ENCODE data around the gene ZFYVE28. TPM values are rescaled to one million over a fixed set of nuclear protein-coding genes. Genes with fewer than 3 reads are reported as not detected.
A peak's percentile ranks its signal among the peaks of the same experiment; 100 is the strongest.

Gene ZFYVE28
- total and polyA plus RNA-seq, 2 donors from 2014 or later = 8.0 to 18.9 TPM

DNA sequence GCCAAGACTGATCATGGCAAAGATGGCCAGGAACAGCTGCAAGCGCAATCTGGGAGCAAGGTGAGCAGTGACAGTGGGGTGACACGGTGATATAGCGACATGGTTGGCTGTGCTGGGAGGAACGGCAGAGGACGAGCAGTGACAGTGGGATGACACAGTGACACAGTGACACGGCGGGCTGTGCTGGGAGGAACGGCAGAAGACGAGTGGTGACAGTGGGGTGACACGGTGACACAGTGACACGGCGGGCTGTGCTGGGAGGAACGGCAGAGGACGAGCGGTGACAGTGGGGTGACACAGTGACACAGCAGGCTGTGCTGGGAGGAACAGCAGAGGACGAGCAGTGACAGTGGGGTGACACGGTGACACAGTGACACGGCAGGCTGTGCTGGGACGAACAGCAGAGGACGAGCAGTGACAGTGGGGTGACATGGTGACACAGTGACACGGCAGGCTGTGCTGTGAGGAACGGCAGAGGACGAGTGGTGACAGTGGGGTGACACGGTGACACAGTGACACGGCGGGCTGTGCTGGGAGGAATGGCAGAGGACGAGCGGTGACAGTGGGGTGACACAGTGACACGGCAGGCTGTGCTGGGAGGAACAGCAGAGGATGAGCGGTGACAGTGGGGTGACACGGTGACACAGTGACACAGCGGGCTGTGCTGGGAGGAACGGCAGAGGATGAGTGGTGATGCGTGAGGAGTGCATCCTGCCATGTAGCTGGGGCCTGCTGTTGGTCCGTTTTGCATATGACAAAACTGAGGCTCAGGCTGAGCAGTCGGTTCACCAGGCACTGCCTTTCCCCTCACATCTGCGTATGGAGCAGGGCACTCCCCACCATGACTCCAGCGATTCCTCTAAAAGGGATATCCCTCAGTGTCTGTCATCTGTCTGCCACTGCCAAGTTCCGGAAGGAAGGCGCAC lies 120.6 kb downstream of the ZFYVE28 start:
- TF ChIP-seq, protein P1, sequence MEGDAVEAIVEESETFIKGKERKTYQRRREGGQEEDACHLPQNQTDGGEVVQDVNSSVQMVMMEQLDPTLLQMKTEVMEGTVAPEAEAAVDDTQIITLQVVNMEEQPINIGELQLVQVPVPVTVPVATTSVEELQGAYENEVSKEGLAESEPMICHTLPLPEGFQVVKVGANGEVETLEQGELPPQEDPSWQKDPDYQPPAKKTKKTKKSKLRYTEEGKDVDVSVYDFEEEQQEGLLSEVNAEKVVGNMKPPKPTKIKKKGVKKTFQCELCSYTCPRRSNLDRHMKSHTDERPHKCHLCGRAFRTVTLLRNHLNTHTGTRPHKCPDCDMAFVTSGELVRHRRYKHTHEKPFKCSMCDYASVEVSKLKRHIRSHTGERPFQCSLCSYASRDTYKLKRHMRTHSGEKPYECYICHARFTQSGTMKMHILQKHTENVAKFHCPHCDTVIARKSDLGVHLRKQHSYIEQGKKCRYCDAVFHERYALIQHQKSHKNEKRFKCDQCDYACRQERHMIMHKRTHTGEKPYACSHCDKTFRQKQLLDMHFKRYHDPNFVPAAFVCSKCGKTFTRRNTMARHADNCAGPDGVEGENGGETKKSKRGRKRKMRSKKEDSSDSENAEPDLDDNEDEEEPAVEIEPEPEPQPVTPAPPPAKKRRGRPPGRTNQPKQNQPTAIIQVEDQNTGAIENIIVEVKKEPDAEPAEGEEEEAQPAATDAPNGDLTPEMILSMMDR (IDR thresholded peaks at IDR 0.05; ENCODE audit: borderline replicate concordance, extremely low read depth, insufficient read depth) = no peak
- intact Hi-C loops (cut with DNase I) = no loop called here
- H3K4me3 ChIP-seq (ENCODE audit: low read length in 3 of 3) = no peak overlapping the region
- DNase-seq (peak in 1 of 5 donors; percentile 30), FAIRE-seq (no peak)
- H3K36me3 ChIP-seq (ENCODE audit: control insufficient read depth in 2 of 3, insufficient read depth in 3 of 3, low read length in 3 of 3) = no peaks in the 10 kb centered on the region
- no peaks in the 10 kb centered on the region for H3K27me3 ChIP-seq (ENCODE audit: control insufficient read depth, insufficient read depth, low read length)
- peaks cover 0 to 6% (median 0%) of the 10 kb centered on the region in 3 donors for H3K4me1 ChIP-seq (ENCODE audit: control insufficient read depth in 2 of 3, insufficient read depth in 2 of 3, low read depth in 1 of 3, low read length in 3 of 3)
- no peak overlapping the region for H3K9ac ChIP-seq (ENCODE audit: low read length in 3 of 3)
- H3K9me3 ChIP-seq (ENCODE audit: control insufficient read depth in 2 of 3, insufficient read depth in 1 of 3, low read length in 3 of 3) = peaks cover 0 to 7% (median 0%) of the 10 kb centered on the region in 3 donors
- no peak overlapping the region for H3K27ac ChIP-seq (ENCODE audit: low read depth in 2 of 2, low read length in 2 of 2)

DNA sequence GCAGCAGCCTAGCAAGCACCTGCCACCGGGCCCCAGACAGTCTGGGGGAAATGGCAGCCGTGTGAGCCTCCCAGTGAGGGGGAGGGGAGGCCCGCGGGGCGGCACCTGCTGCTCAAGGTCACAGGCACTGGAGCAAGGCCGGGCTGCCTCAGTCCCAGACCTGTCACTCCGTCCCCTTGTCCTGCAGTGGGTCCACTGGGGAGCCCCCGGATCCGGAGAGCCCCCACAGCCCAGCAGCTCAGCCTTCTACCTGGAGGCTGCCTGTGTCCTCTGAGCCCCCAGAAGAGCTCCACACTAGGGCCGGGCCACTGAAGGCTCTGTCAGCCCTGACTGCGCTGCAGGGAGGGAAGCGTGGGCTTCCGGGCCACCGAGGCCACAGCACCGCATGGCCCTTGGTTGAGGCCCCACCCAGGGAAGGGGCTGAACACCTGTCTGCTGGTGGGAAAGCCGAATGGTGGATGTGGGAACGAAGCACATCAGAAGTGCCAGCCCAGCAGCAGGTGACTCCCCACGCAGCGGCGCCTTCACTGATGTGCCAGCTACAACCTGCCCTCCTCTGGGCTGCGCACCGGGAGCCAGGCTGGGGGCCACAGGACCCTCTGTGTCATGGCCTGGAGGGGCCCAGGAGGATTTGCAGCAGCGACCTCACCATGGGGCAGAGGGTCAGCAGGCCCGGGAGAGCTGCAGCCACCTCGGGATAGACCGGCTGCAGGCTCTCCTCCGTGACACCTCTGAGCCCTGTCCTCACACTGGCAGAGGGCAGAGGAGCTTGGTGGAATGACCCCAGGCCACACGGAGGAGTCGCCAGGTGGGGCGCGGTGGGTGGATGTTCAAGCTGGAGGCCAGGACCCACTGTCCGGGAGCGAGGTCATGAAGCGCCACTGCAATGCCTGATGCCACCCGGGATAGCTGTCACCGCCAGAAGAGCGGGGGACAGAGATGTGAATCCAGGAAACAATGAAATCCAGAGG lies 121.5 kb downstream of the ZFYVE28 start:
- Histone ChIP-seq H3K4me3 (ENCODE audit: low read length in 3 of 3) (no peak overlapping the region), H3K9me3 (ENCODE audit: control insufficient read depth in 2 of 3, insufficient read depth in 1 of 3, low read length in 3 of 3) (no peaks in the 10 kb centered on the region), H3K9ac (ENCODE audit: low read length in 3 of 3) (no peak overlapping the region), H3K36me3 (ENCODE audit: control insufficient read depth in 2 of 3, insufficient read depth in 3 of 3, low read length in 3 of 3) (no peaks in the 10 kb centered on the region), H3K27me3 (ENCODE audit: control insufficient read depth, insufficient read depth, low read length) (no peaks in the 10 kb centered on the region), H3K27ac (ENCODE audit: low read depth in 2 of 2, low read length in 2 of 2) (no peak overlapping the region), H3K4me1 (ENCODE audit: control insufficient read depth in 2 of 3, insufficient read depth in 2 of 3, low read depth in 1 of 3, low read length in 3 of 3) (peaks cover 0 to 10% (median 0%) of the 10 kb centered on the region in 3 donors)
- TF ChIP-seq, protein P1 (IDR thresholded peaks at IDR 0.05; ENCODE audit: borderline replicate concordance, extremely low read depth, insufficient read depth) = no peak
- intact Hi-C loops (cut with DNase I) = no loop called here
- peak; percentile 39 to 70 (median 57) for DNase-seq
- no peak for FAIRE-seq

GRCh38 chr4:2295900-2296442 lies 122.5 kb downstream of the ZFYVE28 start:
- Histone ChIP-seq H3K9ac (ENCODE audit: low read length in 3 of 3) (no peak overlapping the region), H3K9me3 (ENCODE audit: control insufficient read depth in 2 of 3, insufficient read depth in 1 of 3, low read length in 3 of 3) (no peaks in the 10 kb centered on the region), H3K4me3 (ENCODE audit: low read length in 3 of 3) (no peak overlapping the region), H3K27ac (ENCODE audit: low read depth in 2 of 2, low read length in 2 of 2) (no peak overlapping the region), H3K36me3 (ENCODE audit: control insufficient read depth in 2 of 3, insufficient read depth in 3 of 3, low read length in 3 of 3) (no peaks in the 10 kb centered on the region), H3K4me1 (ENCODE audit: control insufficient read depth in 2 of 3, insufficient read depth in 2 of 3, low read depth in 1 of 3, low read length in 3 of 3) (peaks cover 0 to 10% (median 0%) of the 10 kb centered on the region in 3 donors), H3K27me3 (ENCODE audit: control insufficient read depth, insufficient read depth, low read length) (no peaks in the 10 kb centered on the region)
- FAIRE-seq (no peak), DNase-seq (no peak)
- TF ChIP-seq, protein P1 (IDR thresholded peaks at IDR 0.05; ENCODE audit: borderline replicate concordance, extremely low read depth, insufficient read depth) = no peak
- intact Hi-C loops (cut with DNase I) = no loop called here
